HG03280 (cell line): ENCODE data around the gene DYNLT4.

Source experiments
- ATAC-seq: cut with Tn5 transposase; IDR thresholded peaks from one replicate; pipeline ENCODE4 v1.9.1; 2021; ENCODE audit warnings: mild to moderate bottlenecking, moderate library complexity; ENCODE audit not compliant: unreplicated experiment

The DYNLT4 gene

GRCh38 chr1:44792736-44793502, 14.2 kb downstream of the DYNLT4 start:
- ATAC-seq: no peak

GRCh38 chr1:44790968-44791801, 16.0 kb downstream of the DYNLT4 start:
- ATAC-seq: no peak

- no peak for ATAC-seq
Measured at GRCh38 chr1:44788120-44788860, 18.9 kb downstream of the DYNLT4 start, which contains the start of gene BEST4. TSS of gene BEST4 (minus strand) at chr1:44788170. CDS start at chr1:44787705, 465 bp downstream.

DNA sequence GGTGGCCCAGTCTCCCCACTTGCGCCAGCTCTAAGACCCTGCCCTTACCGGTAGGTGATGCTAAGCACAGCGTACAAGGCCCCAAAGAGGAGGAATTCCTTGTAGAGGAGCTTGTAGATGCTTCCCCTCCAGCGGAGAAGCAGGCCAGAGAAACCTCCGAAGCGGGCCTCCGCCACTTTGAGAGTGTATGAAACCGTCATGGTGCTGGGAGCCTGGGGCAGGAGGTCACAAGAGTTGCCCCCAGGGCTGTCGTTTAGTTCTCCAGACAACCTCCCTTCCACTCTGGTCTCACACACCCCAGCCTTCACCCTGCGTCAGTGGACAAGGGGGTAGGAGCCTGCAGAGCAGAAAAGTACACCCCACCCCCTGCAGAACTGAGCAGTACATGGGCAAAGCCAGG, 19.6 kb downstream of the DYNLT4 start:
- no peak for ATAC-seq

DNA sequence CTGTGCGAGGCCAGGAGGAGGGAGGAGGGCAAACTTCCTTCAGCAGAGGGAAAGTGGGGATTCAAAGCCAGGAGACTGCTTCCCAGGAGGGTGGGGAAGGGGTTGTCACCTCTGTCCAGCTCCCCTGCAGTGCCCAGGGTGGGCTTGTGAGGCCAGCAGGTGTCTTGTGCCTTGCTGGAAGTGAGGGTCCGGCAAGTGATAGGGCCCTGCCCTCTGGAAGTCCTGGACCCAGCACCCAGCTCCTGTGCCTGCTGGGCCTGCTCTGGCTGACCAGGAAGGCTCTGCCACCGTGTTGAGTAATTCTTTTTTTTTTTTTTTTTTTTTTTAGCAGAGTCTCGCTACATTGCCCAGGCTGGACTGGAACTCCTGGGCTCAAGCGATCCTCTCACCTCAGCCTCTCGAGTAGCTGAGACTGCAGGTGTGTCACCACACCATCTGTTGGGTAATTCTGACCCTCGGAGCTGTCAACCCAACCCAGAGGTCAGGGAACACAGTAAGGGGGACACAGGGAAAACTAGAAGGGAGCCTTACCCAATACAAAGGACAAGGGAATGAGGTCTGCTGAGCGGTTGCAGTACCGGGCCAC, 20.2 kb downstream of the DYNLT4 start:
- ATAC-seq: no peak

DNA sequence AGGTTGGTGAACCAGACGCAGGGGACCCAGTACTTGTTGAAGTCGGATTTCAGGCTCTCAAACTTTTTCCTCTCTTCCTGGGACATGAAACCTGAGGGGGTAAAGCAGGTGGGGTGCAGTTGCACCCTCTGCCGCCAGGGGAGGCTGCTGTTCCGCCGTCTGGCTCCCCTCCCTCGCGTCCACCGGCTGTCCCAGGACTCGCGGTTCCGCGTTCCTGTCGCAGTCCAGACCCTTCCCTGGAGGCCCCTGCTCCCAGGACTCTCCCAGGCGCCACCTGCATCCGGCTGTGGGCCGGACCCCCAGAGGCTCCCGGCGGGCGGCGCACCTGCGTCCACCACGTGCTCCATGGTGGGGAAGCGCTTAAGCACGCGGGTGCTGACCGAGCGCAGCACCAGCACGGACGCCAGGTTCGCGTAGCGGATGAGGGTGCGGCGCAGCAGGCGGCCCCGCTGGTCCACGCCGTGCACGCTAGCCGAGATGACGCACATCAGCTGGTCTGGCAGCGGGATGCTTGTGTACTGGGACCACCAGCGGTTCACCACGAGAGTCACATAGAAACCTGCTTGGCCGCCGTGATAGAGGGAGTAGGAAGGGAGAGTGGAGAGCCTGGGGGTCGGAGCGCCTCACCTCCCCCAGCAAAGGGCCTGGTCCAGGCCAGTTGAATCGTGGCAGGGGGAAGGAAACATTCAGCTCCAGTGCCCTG, 20.9 kb downstream of the DYNLT4 start:
- peak; percentile 46 for ATAC-seq

GRCh38 chr1:44785501-44786137, 21.5 kb downstream of the DYNLT4 start:
- ATAC-seq: no peak

DNA sequence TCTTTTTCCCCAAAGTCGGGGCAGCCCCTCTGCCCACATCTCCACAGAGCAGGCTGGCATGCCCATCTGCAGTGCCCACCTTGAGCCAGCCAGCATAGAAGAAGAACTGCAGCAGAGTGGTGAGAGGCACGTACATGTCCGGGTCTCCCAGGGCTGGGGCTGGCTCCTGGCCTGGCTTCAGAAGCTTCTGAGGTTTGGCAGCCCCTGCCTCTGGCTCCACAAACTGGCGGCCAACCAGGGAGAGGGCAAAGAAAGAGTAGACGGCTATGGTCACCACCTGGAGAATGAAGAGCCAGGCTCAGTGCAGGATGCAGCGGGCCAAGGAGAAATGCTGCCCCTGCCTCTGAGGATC, 22.1 kb downstream of the DYNLT4 start:
- ATAC-seq: no peak

DNA sequence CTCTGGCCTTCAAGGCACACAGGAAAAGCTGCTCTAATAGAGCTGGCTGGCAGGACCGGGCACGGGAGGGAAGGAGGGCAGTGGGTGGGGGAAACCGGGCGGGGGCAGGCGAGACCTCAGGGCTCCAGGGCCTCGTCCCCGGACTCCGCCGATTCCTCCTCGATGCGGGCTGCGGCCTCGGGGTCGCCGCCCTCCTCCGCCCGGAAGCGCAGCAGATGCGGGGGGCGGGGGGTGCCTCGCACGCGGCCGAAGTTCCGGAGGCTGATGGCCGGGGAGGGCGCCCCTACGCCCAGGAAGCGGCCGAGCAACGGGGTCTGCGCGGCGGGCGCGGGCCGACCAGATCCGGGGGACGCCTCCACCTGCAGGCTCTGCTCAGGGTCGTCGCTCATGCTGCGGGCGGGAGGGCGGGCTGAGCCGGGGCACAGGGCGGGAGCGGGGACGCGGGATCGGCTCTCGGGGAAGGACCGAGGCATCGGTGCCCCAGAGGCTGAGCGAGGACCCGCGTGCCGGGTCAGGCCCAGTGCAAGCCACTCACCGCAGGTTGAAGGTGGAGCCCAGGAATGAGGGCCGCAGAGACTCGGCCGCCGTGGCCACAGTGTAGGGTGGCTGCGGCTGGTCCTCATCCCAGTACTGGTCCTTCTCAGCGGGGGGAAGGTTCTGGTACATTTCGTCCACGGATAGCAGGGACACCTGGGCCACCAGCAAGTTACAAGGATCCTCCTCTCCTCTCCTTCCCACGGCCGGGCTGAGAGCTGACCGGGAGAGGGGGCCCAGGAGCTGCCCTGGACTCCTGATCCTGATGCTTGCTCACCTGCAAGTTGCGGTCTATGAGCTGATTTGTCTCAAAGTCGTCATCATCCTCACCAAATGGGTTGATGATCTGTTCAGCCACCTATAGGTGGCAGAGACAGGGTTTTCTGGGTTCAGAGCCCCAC, 22.8 kb downstream of the DYNLT4 start:
- no peak for ATAC-seq

DNA sequence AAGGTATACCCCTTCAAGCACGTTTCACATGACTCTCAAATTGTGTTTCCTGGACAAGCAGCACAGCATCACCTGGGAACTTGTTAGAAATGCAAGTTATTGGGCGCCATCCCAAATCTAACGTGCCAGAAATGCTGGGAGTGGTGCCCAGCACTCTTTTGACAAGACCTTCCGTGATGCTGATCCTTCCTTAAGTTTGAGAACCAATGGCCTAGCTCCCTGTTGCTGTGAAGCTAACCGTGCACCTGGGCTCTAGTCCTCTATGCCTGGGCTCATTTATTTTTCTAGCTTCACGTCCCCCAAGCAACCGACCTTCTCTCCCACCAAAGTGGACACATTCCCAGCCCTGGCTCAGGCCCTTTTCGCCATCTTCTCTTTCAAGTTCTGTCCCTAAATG, 23.5 kb downstream of the DYNLT4 start:
- no peak for ATAC-seq

GRCh38 chr1:44780583-44781121, 26.5 kb downstream of the DYNLT4 start:
- no peak for ATAC-seq

- no peak for ATAC-seq
Measured at GRCh38 chr1:44778705-44779576, 28.2 kb downstream of the DYNLT4 start.

- ATAC-seq: no peak
Measured at GRCh38 chr1:44777969-44778635, 29.0 kb downstream of the DYNLT4 start.

DNA sequence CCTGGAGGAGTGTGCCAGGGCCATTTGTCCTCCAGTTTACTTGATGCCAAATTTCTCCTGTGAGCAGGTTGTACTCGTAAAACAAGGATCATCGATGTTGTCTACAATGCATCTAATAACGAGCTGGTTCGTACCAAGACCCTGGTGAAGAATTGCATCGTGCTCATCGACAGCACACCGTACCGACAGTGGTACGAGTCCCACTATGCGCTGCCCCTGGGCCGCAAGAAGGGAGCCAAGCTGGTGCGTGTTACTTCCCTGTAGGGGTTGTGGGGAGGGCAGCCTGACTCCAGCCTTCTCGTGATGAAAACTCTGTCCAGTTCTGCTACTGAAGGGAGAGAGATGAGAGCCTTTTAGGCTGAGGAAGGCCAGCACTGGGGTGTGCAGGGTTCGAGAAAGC, 29.6 kb downstream of the DYNLT4 start:
- ATAC-seq: no peak

GRCh38 chr1:44776730-44777068, 30.5 kb downstream of the DYNLT4 start:
- ATAC-seq: no peak

DNA sequence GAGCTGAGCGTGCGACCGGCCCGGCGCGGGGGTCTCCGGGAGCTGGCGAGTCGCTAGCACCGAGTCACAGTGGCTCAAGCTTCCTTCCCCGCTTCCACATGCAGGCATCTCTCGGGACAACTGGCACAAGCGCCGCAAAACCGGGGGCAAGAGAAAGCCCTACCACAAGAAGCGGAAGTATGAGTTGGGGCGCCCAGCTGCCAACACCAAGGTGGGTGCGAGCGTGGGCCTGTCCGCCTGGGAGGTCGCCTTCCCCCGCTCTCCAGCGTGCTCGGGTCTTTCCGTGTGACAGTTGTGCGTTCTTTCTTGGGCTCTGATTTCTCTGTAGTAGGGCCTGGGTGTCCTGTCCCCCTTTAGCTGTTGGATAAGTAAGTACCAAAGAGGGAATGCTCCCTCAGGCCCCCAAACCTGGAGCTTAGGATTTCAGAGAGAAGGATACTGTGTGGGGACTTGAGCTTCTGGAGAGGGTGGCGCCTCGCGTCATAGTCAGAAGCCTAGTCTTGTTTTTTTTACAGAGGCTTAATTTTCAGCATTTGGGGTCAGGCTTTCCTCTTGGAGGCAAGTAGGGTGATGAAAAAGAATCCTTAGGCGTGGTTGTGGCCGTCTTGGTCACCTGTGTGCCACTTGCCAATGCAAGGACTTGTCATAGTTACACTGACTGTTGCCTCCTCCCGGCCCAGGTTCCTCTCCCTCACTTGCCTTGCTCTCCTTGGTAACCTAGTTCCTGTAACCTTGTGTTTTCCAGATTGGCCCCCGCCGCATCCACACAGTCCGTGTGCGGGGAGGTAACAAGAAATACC, 31.0 kb downstream of the DYNLT4 start:
- peak; percentile 8 for ATAC-seq
